ENCODE data around the gene FOXM1.

FOXM1 gene

GRCh38 chr12:2836574-2836973 is 40.4 kb downstream of the FOXM1 start:
- no peak for DNase-seq (ENCODE audit: low read depth)
- H3K4me3 ChIP-seq (ENCODE audit: low read depth, low read length), result no peak overlapping the region
- no peak for TF ChIP-seq CTCF (conservative IDR thresholded peaks at IDR 0.05; ENCODE audit: low read depth, low read length)

DNA sequence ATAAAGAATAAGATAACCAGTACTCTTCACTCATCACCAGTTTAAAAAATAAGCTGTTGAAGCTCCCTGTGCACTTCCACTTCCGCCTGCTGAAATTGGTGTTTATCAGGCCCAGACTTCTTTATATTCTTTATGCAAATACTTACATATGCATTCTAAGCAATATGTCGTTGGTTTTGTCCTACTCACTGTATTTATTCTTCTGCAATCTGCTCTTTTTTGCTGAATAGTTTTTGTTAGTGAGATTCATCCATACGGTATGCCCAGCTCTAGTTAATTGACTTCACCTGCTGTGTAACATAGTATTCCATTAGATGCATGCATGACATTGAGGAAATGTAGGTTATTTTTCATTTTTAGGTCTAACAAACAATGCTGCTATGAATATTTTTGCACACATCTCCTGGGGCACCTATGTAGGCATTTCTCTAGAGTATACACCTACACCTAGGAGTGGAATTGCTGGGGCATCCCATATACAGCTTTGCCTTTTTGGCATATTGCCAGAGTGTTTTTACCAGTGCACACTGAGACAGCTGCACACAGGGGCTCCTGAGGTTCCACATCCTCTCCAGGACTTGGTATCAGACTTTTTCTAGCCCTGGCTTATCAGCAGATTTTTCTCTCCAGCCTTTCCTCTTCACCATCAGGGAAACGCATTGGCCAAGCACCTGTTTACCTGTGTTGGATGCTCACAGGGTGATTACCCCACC is 41.1 kb downstream of the FOXM1 start:
- H3K4me3 ChIP-seq (ENCODE audit: low read depth, low read length), result no peak overlapping the region
- TF ChIP-seq CTCF (conservative IDR thresholded peaks at IDR 0.05; ENCODE audit: low read depth, low read length), result no peak
- no peak for DNase-seq (ENCODE audit: low read depth)

- DNase-seq (ENCODE audit: low read depth), result peak; percentile 74
- H3K4me3 ChIP-seq (ENCODE audit: low read depth, low read length), result peak within 1 kb of the TSS; percentile 36
- peak; percentile 43 for TF ChIP-seq CTCF (conservative IDR thresholded peaks at IDR 0.05; ENCODE audit: low read depth, low read length)
Measured at GRCh38 chr12:2834581-2835491, 42.1 kb downstream of the FOXM1 start, which contains the start of gene NRIP2. Gene NRIP2 (minus strand): TSS chr12:2835035. CDS start chr12:2834983, 52 bp downstream.

DNA sequence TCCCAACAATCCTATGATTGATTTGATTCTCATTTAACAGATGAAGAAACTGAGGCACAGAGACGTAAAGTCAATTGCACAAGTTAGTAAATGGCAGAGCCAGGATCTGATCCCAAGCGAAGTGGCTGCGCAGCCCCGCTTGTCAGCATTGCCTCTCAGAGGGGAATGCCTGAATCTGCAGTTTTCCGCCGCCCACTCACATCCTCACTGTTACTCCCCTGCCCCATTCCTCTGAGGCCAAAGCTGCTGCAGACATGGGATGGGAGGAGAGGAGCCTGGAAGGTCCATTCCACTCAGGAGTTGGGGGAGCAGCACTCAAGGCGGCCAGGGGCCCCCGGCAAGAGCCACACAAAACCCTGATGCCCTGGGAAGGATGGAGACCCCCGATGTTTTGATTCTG is 43.2 kb downstream of the FOXM1 start:
- H3K4me3 ChIP-seq (ENCODE audit: low read depth, low read length), result no peak overlapping the region
- no peak for DNase-seq (ENCODE audit: low read depth)
- no peak for TF ChIP-seq CTCF (conservative IDR thresholded peaks at IDR 0.05; ENCODE audit: low read depth, low read length)

GRCh38 chr12:2833327-2833726 is 43.6 kb downstream of the FOXM1 start:
- DNase-seq (ENCODE audit: low read depth), result no peak
- H3K4me3 ChIP-seq (ENCODE audit: low read depth, low read length), result no peak overlapping the region
- TF ChIP-seq CTCF (conservative IDR thresholded peaks at IDR 0.05; ENCODE audit: low read depth, low read length), result no peak

DNA sequence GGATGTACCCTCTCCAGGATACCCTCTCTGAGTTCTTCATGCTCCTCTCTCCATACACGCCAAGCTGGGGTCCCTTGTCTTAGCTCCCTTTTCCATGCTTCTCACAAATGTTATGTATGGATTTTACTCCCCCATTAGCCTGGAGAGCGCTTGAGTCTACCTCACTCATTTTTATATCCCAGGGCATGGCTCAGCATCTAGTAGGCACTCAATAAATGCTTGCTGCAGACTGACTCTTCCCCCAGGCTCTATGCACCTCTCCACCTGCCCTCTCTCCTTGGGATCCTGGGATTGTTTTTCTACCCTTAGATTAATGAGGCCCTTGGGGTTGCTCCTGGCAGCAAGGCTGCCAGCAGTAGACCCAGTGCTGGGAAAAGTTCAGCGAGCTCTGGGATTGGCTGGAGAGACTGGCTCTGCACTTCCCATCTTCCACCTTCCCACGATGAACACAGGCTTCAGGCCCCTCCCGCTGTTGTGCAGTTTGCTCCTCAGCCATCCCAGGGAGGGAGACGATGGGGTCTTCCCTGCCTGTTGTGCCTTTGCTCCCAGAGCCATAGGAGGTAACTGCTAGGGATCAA is 44.3 kb downstream of the FOXM1 start:
- H3K4me3 ChIP-seq (ENCODE audit: low read depth, low read length), result no peak overlapping the region
- DNase-seq (ENCODE audit: low read depth), result no peak
- TF ChIP-seq CTCF (conservative IDR thresholded peaks at IDR 0.05; ENCODE audit: low read depth, low read length), result no peak
